Left ventricle myocardium inferior (tissue), 1 donor: Measurements from ENCODE around the gene SP2. TPM values are rescaled to one million over a fixed set of nuclear protein-coding genes. Genes with fewer than 3 reads are reported as not detected.

ENCODE experiments used
- DNase-seq: peaks from one replicate; pipeline ENCODE4 v3.0.0-alpha.2; 2020
- H3K27ac ChIP-seq: fragments of 200-600 bp; replicated peaks from 2 replicates; pipeline ENCODE4 v1.8.0; 2021
- H3K27me3 ChIP-seq: fragments of 200-600 bp; 2 replicates; pipeline ENCODE4 v1.8.0; 2021; ENCODE audit warnings: low read depth
- H3K36me3 ChIP-seq: fragments of 200-600 bp; 2 replicates; pipeline ENCODE4 v1.8.0; 2021
- H3K4me1 ChIP-seq: fragments of 200-600 bp; 2 replicates; pipeline ENCODE4 v1.8.0; 2021
- H3K4me3 ChIP-seq: fragments of 200-600 bp; 2 replicates; pipeline ENCODE4 v1.8.0; 2021; ENCODE audit warnings: mild to moderate bottlenecking, moderate library complexity
- H3K9me3 ChIP-seq: fragments of 200-600 bp; replicated peaks from 2 replicates; pipeline ENCODE4 v1.8.0; 2021
- intact Hi-C: fragments of 100-400 bp; cut with micrococcal nuclease; formaldehyde crosslinking; loops from one replicate; pipeline ENCODE4 v1.11.0; 2022
- total RNA-seq: library from RNA; stranded (reverse); fragmentation: NEBNext Ultra II Directional; extraction: Animal tissue kit (Norgen Biotek cat#: 25700); gene quantifications from one replicate; pipeline ENCODE4 v1.2.1, GENCODE V29; 2021
- TF ChIP-seq, protein P1 (sequence below): fragments of 200-600 bp; IDR thresholded peaks from 2 replicates; pipeline ENCODE4 v1.8.0; 2021; ENCODE audit warnings: antibody characterized with exemption, mild to moderate bottlenecking, borderline replicate concordance
- donor health status: DM: no; HTN: yes; CAD: no; lungs with severe emphysema.

SP2 gene
- total RNA-seq, 1 donor from 2014 or later = 13.9 TPM

GRCh38 chr17:47872019-47872650 lies 23.9 kb upstream of the SP2 start:
- H3K9me3 ChIP-seq = no peaks in the 10 kb centered on the region
- H3K27ac ChIP-seq = no peak overlapping the region
- no peaks in the 10 kb centered on the region for H3K4me1 ChIP-seq
- DNase-seq = no peak
- no peaks in the 10 kb centered on the region for H3K36me3 ChIP-seq
- intact Hi-C loops = no loop called here
- H3K27me3 ChIP-seq = peaks cover 99% of the 10 kb centered on the region
- TF ChIP-seq, protein P1, sequence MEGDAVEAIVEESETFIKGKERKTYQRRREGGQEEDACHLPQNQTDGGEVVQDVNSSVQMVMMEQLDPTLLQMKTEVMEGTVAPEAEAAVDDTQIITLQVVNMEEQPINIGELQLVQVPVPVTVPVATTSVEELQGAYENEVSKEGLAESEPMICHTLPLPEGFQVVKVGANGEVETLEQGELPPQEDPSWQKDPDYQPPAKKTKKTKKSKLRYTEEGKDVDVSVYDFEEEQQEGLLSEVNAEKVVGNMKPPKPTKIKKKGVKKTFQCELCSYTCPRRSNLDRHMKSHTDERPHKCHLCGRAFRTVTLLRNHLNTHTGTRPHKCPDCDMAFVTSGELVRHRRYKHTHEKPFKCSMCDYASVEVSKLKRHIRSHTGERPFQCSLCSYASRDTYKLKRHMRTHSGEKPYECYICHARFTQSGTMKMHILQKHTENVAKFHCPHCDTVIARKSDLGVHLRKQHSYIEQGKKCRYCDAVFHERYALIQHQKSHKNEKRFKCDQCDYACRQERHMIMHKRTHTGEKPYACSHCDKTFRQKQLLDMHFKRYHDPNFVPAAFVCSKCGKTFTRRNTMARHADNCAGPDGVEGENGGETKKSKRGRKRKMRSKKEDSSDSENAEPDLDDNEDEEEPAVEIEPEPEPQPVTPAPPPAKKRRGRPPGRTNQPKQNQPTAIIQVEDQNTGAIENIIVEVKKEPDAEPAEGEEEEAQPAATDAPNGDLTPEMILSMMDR = no peak
- no peak overlapping the region for H3K4me3 ChIP-seq

DNA sequence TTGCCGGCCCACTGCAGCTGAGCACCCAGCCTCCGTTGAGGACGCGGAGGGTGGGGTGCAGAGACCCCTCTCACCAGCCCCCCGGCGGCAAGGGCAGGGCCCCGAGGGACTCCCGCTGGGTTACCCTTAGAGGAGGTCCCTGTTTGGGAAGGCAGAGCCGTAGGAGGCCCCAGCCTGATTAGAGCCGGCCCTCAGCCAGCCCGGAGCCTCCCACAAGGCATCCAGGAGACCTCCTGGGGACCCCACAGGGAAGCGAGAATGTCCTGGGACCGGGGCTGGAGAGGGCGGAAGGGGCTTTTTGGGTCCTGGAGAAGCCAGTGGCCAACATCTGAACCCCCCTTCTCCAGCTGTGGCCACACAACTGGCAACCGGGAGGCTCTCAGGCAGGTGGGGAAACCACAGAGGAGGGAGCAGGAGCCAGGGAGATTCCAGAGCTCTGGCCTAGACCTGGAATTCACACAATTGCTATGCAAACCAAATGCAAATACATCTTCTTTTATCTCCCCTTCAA lies 23.3 kb upstream of the SP2 start:
- no peak overlapping the region for H3K27ac ChIP-seq
- TF ChIP-seq, protein P1 = no peak
- no peaks in the 10 kb centered on the region for H3K9me3 ChIP-seq
- no peaks in the 10 kb centered on the region for H3K36me3 ChIP-seq
- intact Hi-C loops = no loop called here
- H3K4me3 ChIP-seq = no peak overlapping the region
- DNase-seq = no peak
- H3K4me1 ChIP-seq = no peaks in the 10 kb centered on the region
- peaks cover 99% of the 10 kb centered on the region for H3K27me3 ChIP-seq

DNA sequence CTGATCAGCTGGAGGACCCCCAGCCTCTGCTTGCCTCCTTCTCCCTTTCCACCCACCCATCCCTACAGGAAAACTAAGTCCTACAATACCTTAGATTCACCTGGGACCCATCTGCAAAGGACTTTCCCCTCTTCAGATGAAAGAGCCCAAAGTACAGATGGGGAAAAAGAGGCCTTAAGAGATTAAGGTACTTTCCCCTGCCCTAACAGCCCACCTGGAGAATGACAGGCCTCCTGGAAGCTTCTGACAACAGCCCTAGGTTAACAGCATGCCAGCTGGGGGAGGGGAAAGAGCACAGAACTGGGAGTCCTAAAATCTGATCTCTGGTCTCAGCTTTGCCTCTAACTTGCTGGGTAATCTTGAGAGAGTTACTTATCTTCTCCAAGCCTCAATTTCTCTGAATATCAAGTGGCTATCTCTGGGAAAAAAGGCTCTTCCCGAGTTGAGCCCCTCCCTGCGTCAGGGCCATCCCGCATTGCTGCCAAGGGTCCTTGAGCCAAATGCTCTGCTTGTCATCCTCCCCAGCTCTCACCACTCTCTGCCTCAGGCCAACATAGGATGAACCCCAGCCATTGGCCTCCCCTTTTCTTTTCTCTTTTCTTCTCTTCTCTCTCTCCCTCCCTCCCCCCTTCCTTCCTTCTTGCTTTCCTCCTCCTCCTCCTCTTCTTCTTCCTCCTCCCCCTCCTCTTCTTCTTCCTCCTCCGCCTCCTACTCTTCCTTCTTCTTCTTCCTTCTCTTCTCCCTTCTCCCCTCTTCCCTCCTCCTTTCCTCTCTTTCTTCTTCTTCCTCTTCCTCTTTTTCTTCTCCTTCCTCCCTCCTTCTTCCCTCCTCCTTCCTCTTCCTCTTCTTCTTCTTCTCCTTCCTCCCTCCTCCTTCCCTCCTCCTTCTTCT lies 22.6 kb upstream of the SP2 start:
- Histone ChIP-seq H3K27ac (no peak overlapping the region), H3K27me3 (peaks cover 99% of the 10 kb centered on the region)
- intact Hi-C loops = no loop called here

DNA sequence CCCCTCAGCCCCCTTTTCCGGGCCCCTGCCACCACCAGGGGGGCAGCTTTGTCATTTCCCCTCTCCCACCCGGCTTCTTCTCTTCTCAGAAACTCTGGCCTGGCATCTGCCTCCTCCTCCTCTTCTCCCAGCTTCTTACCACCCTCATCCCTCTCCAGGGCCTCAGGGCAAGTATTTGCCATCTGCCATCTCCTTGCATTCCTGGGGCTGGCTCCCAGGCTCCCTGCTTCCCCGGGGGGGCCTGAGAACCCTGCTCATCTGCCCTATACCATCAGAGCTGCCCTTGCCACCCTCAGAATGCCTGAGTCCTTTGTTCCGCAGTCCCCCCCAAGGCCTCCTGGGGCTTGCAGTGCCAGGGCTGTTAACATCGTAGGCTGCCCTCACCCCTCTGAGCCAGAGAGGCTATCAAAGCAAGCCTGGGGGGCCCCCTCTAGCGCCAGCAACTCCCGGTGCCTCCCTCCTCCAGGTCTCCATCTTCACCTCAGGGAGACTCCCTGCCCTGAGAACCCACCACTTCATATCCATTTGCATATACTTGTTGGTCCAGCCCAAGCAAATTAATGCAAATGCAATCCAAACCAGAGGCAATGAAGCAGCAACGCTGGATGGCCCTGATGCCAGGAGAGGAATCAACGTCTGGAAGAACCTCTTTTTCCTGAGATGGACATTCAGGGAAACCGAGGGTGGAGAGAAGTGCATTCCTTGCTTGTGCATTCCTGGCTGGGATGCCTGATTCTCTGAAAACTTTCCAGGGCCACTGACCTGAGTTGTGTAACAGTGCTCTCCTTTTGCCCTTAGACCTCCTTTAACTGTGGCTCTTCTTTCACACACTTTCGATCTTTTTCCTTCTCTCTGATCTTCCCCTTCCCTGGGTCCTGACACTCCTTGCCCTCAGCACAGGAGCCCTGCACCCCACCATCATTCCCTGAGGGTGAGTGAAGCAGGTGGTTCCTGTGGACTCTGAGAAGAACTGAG lies 20.7 kb upstream of the SP2 start:
- intact Hi-C loops = no loop called here
- Histone ChIP-seq H3K27me3 (peaks cover 98% of the 10 kb centered on the region), H3K4me3 (no peak overlapping the region), H3K4me1 (no peaks in the 10 kb centered on the region), H3K27ac (no peak overlapping the region), H3K9me3 (no peaks in the 10 kb centered on the region), H3K36me3 (no peaks in the 10 kb centered on the region)
- TF ChIP-seq, protein P1 = no peak
- DNase-seq = no peak

More for the DNA sequence above, 22.6 kb upstream of the SP2 start:
- no peaks in the 10 kb centered on the region for H3K4me1 ChIP-seq
- H3K36me3 ChIP-seq = no peaks in the 10 kb centered on the region
- H3K9me3 ChIP-seq = no peaks in the 10 kb centered on the region
- H3K4me3 ChIP-seq = no peak overlapping the region
- DNase-seq = no peak
- TF ChIP-seq, protein P1 = no peak
